Amygdala (tissue), 56 donors: ENCODE results near the gene TAP1.
"Not testable (repeated sequence)": the region's sequence is repeated elsewhere in the genome, so short reads cannot be mapped to it uniquely, and the experiment has no call there.

Experiments
- DNase-seq, 56 donors: peaks; one replicate each; lab custom pipeline; 2025; lab: John Stamatoyannopoulos, UW

The TAP1 gene, protein sequence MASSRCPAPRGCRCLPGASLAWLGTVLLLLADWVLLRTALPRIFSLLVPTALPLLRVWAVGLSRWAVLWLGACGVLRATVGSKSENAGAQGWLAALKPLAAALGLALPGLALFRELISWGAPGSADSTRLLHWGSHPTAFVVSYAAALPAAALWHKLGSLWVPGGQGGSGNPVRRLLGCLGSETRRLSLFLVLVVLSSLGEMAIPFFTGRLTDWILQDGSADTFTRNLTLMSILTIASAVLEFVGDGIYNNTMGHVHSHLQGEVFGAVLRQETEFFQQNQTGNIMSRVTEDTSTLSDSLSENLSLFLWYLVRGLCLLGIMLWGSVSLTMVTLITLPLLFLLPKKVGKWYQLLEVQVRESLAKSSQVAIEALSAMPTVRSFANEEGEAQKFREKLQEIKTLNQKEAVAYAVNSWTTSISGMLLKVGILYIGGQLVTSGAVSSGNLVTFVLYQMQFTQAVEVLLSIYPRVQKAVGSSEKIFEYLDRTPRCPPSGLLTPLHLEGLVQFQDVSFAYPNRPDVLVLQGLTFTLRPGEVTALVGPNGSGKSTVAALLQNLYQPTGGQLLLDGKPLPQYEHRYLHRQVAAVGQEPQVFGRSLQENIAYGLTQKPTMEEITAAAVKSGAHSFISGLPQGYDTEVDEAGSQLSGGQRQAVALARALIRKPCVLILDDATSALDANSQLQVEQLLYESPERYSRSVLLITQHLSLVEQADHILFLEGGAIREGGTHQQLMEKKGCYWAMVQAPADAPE

GRCh38 chr6:32853541-32854375 lies at the start of gene TAP1, which contains the start of gene PSMB9:
TSS of gene TAP1 (minus strand) at chr6:32853704. CDS start at chr6:32853636, 68 bp downstream.
TSS of gene PSMB9 (plus strand) at chr6:32854192. CDS start at chr6:32854230, 38 bp downstream.
- DNase-seq, result peak; percentile 75 to 99 (median 93)

- no peak for DNase-seq
Measured at GRCh38 chr6:32895006-32895345, 41.5 kb upstream of the TAP1 start.

- DNase-seq, result peak; percentile 34 to 94 (median 84)
Measured at GRCh38 chr6:32894085-32895005, 40.8 kb upstream of the TAP1 start.

DNA sequence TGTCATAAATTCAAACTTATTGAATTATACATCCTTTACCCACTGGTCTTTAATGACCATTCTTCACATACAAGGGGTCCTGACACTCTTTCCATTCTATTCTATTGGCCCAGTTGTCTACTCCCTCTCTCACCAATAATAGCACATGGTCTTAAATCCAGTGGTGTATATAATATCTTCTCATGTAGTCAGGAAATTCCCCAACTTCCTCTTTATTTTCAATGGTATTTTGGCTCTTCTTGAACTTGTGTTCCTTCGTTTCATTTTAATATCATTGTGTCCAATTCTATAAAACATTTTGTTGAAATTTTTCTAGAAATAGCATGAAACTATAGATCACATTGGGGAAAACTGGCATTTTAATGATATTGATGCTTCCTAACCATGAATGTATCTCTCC lies 37.3 kb upstream of the TAP1 start:
- no peak for DNase-seq

DNA sequence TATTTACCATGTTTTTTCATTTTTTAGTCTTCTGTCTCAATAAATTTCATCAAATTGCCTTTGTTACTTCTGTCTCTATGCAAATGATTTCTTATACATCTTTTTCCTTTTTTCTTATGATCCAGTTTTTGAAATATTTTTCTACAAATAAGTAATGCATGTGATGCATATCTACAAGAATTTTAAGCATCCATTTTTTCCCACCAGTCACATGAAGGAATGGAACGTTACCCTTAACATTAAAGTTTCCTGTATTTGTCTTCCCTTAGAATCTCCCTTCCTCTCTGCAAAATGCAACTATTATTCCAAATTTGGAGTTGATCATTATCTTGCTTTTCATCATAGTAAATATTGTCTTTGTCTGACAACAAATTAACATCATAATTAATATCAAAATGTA lies 36.0 kb upstream of the TAP1 start:
- DNase-seq, result no peak

DNA sequence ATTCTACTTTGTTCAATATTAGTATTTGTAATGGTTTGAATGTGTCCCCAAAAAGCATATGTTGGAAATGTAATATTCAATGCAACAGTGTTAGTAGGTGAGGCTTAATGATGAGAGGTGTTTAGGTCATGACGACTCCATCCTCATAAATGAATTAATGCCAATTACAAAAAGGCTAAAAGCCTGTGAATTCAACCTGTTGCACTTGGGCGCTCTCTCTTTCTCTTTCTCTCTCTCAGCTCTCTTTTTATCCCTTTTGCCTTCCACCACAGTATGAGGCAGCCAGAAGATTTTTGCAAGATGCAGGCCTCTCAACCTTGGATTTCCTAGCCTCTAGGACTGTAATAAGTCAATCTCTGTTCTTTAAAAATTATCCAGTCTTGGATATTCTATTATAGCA lies 35.1 kb upstream of the TAP1 start:
- DNase-seq, result no peak

DNA sequence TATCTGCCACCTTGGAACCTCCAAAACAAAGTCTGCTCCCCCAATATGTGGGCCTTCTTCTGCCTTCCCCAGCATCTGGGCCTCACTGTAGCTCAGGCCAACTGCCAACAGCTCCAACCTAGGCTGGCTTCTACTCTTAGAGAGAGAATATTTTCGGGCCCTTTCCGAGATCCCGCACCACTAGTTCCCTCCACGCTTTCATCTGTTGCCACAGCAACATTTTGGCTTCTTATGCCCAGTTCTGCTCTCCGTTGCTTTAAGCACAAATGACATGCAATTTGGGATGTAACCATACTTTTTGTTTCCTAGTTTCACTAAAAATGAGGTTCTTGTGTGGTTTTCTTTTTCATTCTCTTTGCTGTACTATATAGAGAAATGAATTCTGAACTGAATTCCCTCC lies 34.1 kb upstream of the TAP1 start:
- no peak for DNase-seq

DNA sequence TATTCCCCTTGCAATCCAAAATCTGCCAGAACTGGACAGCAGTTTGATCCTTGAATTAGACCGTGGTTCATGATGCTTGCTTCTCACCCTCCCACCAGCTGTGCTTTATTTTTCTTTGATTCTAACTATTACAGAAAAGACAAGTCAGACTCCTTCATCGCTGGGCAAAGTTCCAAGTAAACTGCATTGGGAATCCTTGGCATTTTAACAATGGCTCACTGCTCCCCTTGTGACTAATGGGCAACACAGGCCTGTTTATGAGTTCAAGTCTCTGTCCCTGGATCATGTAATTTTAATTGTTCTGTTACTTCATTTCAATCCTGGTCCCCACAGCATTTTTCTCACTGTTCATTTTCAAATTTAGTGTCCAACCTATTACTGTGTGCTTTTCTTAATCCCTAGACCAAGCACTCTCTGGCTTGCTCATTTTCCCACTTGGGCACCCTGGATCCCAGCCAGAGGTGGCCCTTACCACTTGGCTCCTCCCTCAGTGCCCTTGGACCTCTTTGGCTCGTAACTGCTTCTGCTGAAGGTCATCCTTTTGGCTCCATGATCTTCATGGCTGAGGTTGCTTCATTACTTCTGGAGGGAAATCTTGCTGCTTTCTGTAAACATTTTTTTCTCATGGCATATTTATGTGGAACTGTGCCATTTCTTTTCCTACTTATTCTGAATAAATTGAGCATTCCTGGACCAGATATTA lies 33.3 kb upstream of the TAP1 start:
- peak in 3 of 56 donors; percentile 14 to 54 (median 32) for DNase-seq

DNA sequence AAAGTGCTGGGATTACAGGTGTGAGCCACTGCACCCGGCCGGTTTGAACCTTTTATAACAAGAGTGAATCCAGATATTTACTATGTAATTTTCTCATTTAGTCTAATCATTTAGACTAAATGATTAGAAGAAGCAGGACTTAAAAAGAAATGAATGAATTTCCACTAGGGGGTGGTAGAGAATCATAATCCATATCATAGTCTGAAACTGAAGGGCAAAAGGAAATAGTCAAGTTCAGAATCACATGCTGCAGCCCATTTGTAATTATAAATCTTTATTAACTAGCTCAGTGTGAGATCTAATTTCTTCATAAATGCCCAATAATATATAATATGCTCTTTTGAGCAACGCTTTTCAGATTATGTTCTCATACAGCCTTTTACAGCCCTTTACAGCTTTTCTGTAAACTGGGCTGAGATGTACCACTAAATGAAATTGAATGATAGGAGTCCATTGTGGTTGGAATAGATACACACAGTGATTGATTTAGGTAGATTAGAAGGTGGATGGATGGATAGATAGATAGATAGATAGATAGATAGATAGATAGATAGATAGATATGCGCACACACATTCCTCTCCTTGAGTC lies 32.3 kb upstream of the TAP1 start:
- DNase-seq, result peak in 1 of 56 donors; percentile 73

GRCh38 chr6:32883789-32884188 lies 30.3 kb upstream of the TAP1 start:
- DNase-seq, result peak in 6 of 56 donors; percentile 9 to 28 (median 16)

DNA sequence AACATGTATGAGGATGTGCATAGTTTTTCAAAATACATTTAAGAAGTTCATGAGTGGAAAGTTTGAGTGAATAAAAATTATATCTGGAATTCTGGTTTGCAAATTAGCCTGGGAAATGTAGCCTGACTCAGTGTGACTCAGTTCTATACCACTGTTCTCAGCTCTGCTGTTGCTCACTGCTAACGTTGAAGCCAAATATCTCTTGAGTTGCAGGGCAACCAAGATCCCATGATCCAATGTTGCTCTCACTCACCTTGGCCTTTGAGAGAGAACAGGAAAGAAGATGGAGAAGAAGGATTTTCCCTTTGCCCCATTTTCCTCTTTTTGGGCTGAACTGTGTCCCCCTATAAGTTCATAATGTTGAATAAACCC lies 29.4 kb upstream of the TAP1 start:
- no peak for DNase-seq

DNA sequence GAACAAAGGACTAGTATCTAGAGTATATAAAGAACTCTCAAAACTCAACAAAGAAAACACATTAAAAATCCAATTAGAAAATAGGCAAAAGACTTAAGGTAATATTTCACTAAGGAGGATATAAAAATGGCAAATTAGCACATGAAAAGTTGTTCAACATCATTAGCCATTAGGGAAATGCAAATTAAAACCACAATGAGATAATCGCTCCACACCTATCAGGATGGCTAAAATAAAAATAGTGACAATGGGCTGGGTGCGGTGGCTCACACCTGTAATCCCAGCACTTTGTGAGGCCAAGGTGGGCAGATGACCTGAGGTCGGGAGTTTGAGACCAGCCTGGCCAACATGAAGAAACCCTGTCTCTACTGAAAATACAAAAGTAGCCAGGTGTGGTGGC lies 27.5 kb upstream of the TAP1 start:
- DNase-seq, result not testable (repeated sequence)

DNA sequence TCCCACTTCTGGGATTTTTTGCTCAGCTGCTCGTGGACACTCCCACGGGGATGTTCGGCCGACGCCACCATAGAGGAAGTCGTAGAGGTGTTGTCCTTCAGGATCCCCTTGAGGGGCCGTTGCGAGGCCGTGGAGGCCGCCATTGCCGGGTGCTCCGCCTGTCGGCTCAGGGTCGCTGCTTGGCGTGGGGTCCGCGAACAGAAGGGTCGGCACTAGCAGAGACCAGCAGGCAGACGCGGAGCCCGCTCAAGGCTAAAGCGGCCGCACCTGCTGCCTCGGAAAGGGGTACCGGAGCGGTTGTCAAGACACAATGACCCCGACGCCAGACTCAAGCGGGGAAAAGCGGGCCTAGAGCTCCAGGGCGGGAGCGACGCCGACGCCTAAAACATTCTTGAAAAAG lies 26.2 kb upstream of the TAP1 start:
- no peak for DNase-seq

GRCh38 chr6:32876603-32877002 lies 23.1 kb upstream of the TAP1 start:
- no peak for DNase-seq

- DNase-seq, result not testable (repeated sequence)
Measured at GRCh38 chr6:32873947-32874346, 20.4 kb upstream of the TAP1 start.

DNA sequence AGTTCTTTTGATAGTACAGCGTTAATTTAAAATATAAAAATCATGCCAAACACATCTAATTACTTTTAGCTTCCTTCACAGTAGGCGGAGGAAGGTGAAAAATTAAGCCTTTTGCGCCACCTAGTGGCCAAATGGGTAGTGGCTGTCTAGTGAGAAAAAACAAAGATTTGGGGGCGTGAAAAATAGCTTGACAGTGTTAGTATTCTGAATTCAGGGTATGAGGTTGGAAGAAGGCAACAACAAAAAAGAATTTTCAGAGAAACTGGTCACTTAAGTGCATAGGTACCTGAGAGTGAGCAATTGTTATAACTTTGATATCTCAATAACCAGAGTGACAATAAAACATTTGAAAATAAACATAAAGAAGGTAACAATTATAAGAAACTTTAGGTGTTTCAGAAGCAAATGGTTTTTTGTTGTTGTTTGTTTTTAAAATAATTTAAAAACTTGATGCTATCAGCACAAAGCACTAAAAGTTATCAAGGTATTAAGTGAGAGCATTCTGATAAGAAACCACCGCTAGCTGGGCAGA lies 14.8 kb upstream of the TAP1 start:
- peak in 41 of 56 donors; percentile 15 to 88 (median 47) for DNase-seq

DNA sequence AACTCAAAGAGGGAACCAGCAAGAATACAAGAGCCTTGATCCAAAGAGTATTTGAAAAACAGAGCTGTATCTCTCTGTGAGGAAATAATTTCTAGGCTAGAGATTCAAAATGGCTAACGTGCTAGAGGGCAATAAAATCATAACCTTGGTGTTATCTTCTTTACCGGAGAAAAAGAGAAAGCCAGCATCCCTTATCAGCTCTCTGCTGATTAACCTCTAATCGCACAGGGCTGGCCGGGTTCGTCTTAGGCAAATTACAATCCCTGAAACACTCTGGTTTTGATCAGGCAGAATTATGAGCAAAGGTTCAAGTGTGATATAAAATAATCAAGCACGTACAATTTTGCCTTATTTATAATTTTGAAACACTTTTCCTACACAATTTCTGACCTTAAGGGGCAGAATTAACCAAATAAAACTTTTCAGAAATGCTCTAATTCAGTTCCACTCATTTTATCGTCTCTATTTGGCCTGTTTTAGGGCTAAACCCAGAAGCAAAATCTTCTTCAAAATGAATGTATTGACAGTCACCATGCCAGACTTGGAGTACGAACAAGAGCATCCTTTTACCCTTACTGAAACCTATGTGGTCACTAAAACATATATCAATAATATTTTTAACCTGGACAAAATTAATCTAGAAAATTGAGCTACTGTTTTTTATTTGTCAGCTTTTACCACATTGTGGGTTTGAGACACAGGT lies 14.2 kb upstream of the TAP1 start:
- DNase-seq, result no peak

DNA sequence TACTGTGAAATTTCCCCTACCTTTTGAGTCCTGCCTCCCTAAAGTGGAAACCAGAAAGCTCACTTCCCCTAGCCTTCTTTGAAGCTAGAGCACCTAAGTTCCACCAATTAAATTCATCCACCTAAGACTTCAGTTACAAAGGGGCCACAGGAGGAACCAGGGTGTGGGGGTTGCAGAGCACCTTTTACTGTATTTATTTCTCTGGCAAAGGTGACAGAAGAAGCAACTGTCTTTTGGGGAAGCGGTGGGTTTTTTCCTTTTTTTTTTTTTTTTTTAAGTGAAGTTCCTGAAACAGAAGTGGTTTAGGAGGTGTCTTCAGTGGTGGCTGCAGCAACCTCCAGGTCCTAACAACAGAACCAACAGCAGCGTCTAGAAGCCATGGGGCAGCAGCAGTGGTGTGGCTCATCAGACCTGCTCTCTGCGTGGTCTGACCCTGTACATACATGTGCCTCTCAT lies 13.5 kb upstream of the TAP1 start:
- no peak for DNase-seq
